GM21737 (cell line): ENCODE data around the gene PCDHB13.
"Not testable (repeated sequence)": the region's sequence is repeated elsewhere in the genome, so short reads cannot be mapped to it uniquely, and the experiment has no call there.

Source experiments
- ATAC-seq: cut with Tn5 transposase; IDR thresholded peaks from one replicate; pipeline ENCODE4 v1.9.1; 2021; ENCODE audit warnings: mild to moderate bottlenecking, moderate library complexity; ENCODE audit not compliant: unreplicated experiment

PCDHB13 gene

DNA sequence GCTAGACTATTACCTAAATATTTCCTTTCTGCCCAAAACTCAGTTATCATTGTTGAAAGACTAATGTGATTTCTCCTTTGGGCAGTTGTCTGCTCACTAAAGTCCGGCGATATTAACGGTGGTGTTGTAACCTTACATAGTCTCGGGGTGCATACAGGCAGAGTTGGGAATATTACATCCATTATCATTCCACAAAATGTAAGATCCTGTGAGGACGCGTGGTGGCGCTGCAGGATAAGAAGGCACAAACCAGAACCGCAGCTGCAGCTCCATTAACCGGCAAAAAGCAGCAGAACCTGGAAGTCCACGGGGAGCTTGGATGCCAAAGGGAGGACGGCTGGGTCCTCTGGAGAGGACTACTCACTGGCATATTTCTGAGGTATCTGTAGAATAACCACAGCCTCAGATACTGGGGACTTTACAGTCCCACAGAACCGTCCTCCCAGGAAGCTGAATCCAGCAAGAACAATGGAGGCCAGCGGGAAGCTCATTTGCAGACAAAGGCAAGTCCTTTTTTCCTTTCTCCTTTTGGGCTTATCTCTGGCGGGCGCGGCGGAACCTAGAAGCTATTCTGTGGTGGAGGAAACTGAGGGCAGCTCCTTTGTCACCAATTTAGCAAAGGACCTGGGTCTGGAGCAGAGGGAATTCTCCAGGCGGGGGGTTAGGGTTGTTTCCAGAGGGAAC is at the start of gene PCDHB13:
TSS of gene PCDHB13 (plus strand) at position 264 of the 684 bp plus-strand sequence. CDS start at position 469, 205 bp downstream.
- ATAC-seq, result not testable (repeated sequence)

DNA sequence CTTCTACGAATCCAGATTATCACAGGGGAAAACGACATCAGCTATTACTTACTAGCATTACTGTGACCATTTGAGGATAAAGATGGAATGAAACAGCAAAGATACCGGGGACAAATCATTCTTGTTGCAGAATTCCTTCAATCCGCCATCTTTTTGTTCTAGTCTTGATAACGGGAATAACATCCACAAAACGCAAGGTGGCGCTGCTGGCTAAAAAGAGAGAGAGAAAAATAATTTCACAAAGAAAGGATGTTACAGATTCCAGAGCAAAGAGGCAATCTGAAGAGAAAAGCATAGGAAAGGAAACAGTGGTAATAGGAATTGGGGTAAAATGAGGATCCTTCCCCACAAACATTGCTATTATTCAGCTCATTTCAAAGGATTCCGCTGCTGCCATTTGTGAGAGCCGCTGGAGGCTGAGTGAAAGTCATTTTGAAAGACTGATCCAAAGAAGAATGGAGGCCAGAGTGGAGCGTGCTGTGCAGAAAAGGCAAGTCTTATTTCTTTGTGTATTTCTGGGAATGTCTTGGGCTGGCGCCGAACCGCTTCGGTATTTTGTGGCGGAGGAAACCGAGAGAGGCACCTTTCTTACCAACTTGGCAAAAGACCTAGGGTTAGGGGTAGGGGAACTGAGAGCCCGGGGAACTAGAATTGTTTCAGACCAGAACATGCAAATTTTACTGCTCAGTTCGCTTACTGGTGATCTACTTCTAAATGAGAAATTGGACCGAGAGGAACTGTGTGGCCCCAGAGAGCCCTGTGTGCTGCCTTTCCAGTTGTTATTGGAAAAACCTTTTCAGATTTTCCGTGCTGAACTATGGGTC is 41.1 kb upstream of the PCDHB13 start, which contains the start of gene PCDHB7:
TSS of gene PCDHB7 (plus strand) at position 264 of the 824 bp plus-strand sequence. CDS start at position 456, 192 bp downstream.
- no peak for ATAC-seq

DNA sequence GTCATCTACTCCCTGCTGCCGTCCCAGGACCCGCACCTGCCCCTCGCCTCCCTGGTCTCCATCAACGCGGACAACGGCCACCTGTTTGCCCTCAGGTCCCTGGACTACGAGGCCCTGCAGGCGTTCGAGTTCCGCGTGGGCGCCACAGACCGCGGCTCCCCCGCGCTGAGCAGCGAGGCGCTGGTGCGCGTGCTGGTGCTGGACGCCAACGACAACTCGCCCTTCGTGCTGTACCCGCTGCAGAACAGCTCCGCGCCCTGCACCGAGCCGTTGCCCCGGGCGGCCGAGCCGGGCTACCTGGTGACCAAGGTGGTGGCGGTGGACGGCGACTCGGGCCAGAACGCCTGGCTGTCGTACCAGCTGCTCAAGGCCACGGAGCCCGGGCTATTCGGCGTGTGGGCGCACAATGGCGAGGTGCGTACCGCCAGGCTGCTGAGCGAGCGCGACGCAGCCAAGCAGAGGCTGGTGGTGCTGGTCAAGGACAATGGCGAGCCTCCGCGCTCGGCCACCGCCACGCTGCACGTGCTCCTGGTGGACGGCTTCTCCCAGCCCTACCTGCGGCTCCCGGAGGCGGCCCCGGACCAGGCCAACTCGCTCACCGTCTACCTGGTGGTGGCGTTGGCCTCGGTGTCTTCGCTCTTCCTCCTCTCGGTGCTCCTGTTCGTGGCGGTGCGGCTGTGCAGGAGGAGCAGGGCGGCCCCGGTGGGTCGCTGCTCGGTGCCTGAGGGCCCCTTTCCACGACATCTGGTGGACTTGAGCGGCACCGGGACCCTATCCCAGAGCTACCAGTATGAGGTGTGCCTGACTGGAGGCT is 39.2 kb upstream of the PCDHB13 start:
- ATAC-seq, result not testable (repeated sequence)

DNA sequence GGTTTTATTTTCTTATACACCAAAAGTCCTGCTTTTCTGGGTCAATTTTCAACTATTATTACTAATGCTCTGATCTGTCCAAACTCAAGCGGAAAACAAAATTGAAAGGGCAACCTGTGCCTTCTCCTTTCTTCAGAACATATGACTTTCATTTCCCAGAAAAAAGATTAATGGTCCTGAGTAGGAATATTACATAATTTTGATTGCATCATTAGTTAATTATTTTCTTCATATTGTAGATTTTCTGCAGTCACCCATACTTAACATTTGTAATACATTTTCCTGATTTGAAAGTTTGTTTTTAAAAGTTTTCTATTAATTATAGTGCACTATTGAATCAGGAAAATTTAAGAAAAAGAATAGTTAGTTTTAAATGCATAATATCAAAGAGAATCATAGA is 37.8 kb upstream of the PCDHB13 start:
- no peak for ATAC-seq

DNA sequence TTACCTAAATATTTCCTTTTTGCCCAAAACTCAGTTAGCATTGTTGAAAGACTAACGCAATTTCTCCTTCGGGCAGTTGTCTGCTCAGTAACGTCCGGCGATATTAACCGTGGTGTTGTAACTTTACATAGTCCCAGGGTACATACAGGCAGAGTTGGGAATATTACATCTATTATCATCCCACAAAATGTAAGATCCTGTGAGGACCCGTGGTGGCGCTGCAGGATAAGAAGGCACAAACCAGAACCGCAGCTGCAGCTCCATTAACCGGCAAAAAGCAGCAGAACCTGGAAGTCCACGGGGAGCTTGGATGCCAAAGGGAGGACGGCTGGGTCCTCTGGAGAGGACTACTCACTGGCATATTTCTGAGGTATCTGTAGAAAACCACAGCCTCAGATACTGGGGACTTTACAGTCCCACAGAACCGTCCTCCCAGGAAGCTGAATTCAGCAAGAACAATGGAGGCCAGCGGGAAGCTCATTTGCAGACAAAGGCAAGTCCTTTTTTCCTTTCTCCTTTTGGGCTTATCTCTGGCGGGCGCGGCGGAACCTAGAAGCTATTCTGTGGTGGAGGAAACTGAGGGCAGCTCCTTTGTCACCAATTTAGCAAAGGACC is 36.0 kb upstream of the PCDHB13 start, which contains the start of gene PCDHB8:
TSS of gene PCDHB8 (plus strand) at position 214 of the 615 bp plus-strand sequence. CDS start at position 459, 245 bp downstream.
- ATAC-seq, result not testable (repeated sequence)

DNA sequence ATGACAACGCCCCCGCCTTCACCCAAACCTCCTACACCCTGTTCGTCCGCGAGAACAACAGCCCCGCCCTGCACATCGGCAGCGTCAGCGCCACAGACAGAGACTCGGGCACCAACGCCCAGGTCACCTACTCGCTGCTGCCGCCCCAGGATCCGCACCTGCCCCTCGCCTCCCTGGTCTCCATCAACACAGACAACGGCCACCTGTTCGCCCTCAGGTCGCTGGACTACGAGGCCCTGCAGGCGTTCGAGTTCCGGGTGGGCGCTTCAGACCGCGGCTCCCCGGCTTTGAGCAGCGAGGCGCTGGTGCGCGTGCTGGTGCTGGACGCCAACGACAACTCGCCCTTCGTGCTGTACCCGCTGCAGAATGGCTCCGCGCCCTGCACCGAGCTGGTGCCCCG is 34.3 kb upstream of the PCDHB13 start:
- ATAC-seq, result not testable (repeated sequence)

DNA sequence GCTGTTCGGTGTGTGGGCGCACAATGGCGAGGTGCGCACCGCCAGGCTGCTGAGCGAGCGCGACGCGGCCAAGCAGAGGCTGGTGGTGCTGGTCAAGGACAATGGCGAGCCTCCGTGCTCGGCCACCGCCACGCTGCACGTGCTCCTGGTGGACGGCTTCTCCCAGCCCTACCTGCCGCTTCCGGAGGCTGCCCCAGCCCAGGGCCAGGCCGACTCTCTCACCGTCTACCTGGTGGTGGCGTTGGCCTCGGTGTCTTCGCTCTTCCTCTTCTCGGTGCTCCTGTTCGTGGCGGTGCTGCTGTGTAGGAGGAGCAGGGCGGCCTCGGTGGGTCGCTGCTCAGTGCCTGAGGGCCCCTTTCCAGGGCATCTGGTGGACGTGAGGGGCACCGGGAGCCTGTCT is 33.8 kb upstream of the PCDHB13 start:
- ATAC-seq, result not testable (repeated sequence)

DNA sequence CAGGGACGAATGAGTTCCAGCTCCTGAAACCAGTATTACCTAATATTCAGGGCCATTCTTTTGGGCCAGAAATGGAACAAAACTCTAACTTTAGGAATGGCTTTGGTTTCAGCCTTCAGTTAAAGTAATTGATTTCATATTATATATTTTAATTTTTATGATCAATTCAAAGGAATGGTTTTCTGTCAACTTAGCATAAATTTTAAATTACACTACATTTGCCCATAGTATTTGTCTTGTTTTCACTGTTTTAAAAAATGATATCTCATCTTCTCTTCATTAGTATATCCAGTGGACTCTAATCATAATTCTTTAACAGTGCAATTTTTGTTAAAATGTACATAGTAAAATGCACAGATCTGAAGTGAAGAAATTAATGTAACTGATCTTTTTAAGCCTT is 33.4 kb upstream of the PCDHB13 start:
- ATAC-seq, result no peak

DNA sequence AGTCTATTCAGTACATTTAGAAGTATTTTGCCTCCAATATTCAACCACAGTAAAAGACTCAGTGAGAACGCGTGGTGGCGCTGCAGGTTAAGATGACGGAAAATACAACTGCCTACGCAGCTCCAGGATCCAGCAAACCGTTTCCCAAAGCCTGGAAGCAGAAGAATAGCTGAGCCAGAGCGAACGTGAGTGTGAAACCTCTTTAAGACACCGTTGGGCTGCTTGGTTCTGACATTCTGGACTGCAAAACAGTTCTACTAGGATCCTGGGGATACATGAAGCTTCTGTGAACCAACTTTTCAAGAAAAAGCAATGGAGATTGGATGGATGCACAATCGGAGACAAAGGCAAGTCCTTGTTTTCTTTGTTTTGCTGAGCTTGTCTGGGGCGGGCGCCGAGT is 31.5 kb upstream of the PCDHB13 start, which contains the start of gene PCDHB16:
TSS of gene PCDHB16 (plus strand) at position 140 of the 400 bp plus-strand sequence. CDS start at position 313, 173 bp downstream.
- no peak for ATAC-seq

DNA sequence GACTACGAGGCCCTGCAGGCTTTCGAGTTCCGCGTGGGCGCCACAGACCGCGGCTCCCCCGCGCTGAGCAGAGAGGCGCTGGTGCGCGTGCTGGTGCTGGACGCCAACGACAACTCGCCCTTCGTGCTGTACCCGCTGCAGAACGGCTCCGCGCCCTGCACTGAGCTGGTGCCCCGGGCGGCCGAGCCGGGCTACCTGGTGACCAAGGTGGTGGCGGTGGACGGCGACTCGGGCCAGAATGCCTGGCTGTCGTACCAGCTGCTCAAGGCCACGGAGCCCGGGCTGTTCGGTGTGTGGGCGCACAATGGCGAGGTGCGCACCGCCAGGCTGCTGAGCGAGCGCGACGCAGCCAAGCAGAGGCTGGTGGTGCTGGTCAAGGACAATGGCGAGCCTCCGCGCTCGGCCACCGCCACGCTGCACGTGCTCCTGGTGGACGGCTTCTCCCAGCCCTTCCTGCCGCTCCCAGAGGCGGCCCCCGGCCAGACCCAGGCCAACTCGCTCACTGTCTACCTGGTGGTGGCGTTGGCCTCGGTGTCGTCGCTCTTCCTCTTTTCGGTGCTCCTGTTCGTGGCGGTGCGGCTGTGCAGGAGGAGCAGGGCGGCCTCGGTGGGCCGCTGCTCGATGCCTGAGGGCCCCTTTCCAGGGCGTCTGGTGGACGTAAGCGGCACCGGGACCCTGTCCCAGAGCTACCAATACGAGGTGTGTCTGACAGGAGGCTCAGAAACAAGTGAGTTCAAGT is 29.4 kb upstream of the PCDHB13 start:
- not testable (repeated sequence) for ATAC-seq

DNA sequence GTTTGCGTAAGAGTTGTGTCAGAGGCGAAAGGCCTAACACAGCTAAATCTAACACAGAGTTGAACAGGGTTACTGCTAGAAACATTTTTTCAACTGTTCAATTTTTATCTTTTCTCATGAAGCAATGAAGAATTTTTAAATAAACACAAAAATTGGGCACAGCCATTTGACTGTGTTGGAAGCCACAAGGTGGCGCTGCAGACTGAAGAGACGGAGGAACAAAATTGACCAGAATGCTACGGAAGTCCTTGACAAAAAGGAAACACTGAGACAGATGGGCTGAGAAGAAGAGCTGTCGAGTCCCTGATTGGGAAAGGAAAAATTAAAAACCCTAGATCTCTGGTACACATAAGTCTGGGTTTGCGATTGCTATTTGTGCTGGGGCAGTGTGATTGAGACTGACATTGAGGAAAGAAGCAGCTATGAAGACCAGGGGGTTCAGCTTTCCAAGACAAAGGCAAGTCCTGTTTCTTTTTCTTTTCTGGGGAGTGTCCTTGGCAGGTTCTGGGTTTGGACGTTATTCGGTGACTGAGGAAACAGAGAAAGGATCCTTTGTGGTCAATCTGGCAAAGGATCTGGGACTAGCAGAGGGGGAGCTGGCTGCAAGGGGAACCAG is 26.7 kb upstream of the PCDHB13 start, which contains the start of gene PCDHB9:
TSS of gene PCDHB9 (plus strand) at position 265 of the 616 bp plus-strand sequence. CDS start at position 423, 158 bp downstream.
- ATAC-seq, result no peak

DNA sequence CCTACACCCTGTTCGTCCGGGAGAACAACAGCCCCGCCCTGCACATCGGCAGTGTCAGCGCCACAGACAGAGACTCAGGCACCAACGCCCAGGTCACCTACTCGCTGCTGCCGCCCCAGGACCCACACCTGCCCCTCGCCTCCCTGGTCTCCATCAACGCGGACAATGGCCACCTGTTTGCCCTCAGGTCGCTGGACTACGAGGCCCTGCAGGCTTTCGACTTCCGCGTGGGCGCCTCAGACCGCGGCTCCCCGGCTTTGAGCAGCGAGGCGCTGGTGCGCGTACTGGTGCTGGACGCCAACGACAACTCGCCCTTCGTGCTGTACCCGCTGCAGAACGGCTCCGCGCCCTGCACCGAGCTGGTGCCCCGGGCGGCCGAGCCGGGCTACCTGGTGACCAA is 25.0 kb upstream of the PCDHB13 start:
- ATAC-seq, result not testable (repeated sequence)

DNA sequence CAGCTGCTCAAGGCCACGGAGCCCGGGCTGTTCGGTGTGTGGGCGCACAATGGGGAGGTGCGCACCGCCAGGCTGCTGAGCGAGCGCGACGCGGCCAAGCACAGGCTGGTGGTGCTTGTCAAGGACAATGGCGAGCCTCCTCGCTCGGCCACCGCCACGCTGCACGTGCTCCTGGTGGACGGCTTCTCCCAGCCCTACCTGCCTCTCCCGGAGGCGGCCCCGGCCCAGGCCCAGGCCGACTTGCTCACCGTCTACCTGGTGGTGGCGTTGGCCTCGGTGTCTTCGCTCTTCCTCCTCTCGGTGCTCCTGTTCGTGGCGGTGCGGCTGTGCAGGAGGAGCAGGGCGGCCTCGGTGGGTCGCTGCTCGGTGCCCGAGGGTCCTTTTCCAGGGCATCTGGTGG is 24.6 kb upstream of the PCDHB13 start:
- not testable (repeated sequence) for ATAC-seq

DNA sequence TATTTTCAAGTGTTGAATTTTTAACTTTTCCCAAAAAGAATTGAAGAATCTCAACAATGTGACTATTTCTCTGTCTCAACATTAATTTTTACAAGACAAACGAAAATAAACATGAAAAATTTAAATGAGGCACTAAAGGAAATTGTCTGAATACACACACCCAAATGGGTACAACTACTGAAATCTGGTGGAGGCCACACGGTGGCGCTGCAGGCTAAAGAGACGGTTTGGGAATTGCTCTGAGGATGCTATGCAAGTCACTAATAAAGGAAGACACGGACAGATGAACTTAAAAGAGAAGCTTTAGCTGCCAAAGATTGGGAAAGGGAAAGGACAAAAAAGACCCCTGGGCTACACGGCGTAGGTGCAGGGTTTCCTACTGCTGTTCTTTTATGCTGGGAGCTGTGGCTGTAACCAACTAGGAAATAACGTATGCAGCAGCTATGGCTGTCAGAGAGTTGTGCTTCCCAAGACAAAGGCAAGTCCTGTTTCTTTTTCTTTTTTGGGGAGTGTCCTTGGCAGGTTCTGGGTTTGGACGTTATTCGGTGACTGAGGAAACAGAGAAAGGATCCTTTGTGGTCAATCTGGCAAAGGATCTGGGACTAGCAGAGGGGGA is 21.5 kb upstream of the PCDHB13 start, which contains the start of gene PCDHB10:
TSS of gene PCDHB10 (plus strand) at position 244 of the 616 bp plus-strand sequence. CDS start at position 444, 200 bp downstream.
- ATAC-seq, result no peak

DNA sequence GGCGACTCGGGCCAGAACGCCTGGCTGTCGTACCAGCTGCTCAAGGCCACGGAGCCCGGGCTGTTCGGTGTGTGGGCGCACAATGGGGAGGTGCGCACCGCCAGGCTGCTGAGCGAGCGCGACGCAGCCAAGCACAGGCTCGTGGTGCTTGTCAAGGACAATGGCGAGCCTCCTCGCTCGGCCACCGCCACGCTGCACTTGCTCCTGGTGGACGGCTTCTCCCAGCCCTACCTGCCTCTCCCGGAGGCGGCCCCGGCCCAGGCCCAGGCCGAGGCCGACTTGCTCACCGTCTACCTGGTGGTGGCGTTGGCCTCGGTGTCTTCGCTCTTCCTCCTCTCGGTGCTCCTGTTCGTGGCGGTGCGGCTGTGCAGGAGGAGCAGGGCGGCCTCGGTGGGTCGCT is 19.4 kb upstream of the PCDHB13 start:
- not testable (repeated sequence) for ATAC-seq

DNA sequence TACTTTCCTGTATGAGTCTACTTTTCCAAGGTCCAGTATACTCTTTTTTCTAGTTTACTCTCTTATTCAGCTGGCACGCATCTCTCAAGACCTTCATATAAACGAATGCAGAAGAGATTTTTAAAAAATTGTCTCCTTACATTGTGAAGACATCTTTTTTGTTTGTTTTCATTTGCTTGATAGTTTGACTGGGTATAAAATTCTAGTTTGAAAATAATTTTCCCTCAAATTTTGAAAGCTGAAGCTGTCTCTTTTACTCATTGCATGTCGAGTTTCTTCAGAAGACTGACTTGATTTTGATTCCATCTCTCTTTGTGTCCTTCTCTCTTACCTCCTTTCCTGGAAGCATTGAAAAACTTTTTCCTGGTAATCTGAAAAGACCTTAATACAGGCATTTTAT is 17.4 kb upstream of the PCDHB13 start:
- no peak for ATAC-seq

DNA sequence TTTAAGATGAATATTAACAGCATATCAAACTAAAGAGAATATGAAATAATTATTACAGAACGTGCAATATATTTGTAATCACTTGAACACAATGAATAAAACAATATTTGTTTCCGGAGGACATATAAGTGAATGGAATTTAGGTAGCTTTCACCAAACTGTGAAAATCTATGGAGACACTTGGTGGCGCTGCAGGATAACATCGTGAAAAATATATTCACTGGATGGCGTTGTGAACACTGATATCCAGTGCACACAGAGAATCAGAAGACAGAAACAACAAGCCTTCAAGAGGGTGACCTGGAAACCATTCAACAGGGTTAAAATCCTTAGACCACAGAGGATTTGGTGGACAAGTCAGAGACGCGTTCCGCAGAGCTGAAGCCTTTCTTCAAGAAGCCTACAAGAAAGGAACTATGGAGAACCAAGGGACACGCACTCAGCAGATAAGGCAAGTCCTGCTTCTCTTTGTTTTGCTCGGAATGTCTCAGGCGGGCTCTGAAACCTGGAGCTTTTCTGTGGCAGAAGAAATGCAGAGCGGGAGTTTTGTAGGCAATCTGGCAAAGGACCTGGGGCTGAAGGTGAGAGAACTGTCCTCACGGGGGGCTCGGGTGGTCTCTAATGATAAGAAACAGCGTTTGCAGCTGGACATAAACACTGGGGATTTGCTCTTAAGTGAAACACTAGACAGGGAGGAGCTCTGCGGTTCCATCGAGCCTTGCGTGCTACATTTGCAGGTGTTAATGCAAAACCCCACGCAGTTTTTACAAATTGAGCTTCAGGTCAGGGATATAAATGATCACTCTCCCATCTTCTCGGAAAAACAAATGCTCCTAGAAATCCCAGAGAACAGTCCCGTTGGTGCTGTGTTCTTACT is 14.1 kb upstream of the PCDHB13 start, which contains the start of gene PCDHB11:
TSS of gene PCDHB11 (plus strand) at position 269 of the 877 bp plus-strand sequence. CDS start at position 417, 148 bp downstream.
- no peak for ATAC-seq
